Measurements from ENCODE around the gene REM1. TPM values are rescaled to one million over a fixed set of nuclear protein-coding genes. Genes with fewer than 3 reads are reported as not detected.
A peak's percentile ranks its signal among the peaks of the same experiment; 100 is the strongest.

The REM1 gene
- total and polyA plus RNA-seq, 2 of the 13 experiments (the other 11 are each of a cell fraction or from before 2014, with no cell fraction given): not detected

GRCh38 chr20:31514154-31515071, 39.3 kb downstream of the REM1 start, which contains the start of gene HM13 (continued):
- peak; percentile 81 for TF ChIP-seq MLXIP (CRISPR knock-in tag; IDR thresholded peaks at IDR 0.05; ENCODE audit: borderline replicate concordance)
- TF ChIP-seq HIVEP1 (CRISPR knock-in tag; IDR thresholded peaks at IDR 0.05): peak; percentile 77
- peak; percentile 92; the same call in 1 of the 2 replicates for TF ChIP-seq PAWR (CRISPR knock-in tag; IDR thresholded peaks at IDR 0.05; ENCODE audit: borderline replicate concordance)
- no peak for TF ChIP-seq IRF1 (CRISPR knock-in tag; IDR thresholded peaks at IDR 0.05; ENCODE audit: low read depth)
- 0 out of 2 replicates have a peak, but pooled peaks have one; percentile 65 for TF ChIP-seq ZBTB49 (CRISPR knock-in tag; IDR thresholded peaks at IDR 0.05; ENCODE audit: borderline replicate concordance)
- TF ChIP-seq ZNF574 (CRISPR knock-in tag; IDR thresholded peaks at IDR 0.05): peak; percentile 93
- TF ChIP-seq CCDC6 (CRISPR knock-in tag; IDR thresholded peaks at IDR 0.05): peak; percentile 99
- 0 out of 2 replicates have a peak, but pooled peaks have one; percentile 41 for TF ChIP-seq ZNF577 (CRISPR knock-in tag; IDR thresholded peaks at IDR 0.05; ENCODE audit: borderline replicate concordance, low read depth)
- TF ChIP-seq ZNF780A (CRISPR knock-in tag; IDR thresholded peaks at IDR 0.05): no peak
- TF ChIP-seq CENPBD1 (CRISPR knock-in tag; IDR thresholded peaks at IDR 0.05; ENCODE audit: borderline replicate concordance, low read depth): no peak; the same call in 1 of the 2 replicates
- TF ChIP-seq JARID2 (CRISPR knock-in tag; IDR thresholded peaks at IDR 0.05; ENCODE audit: insufficient replicate concordance): no peak
- no peak for TF ChIP-seq NR3C1 (CRISPR knock-in tag; IDR thresholded peaks at IDR 0.05)
- 0 out of 2 replicates have a peak, but pooled peaks have one; percentile 27 for TF ChIP-seq MLX (CRISPR knock-in tag; IDR thresholded peaks at IDR 0.05)
- TF ChIP-seq ZBTB3 (CRISPR knock-in tag; IDR thresholded peaks at IDR 0.05; ENCODE audit: borderline replicate concordance, low read depth): peak; percentile 73; the same call in 1 of the 2 replicates
- TF ChIP-seq AGO2 (optimal IDR thresholded peaks at IDR 0.05; ENCODE audit: low read depth, low read length): peak; percentile 90
- TF ChIP-seq ZNF563 (CRISPR knock-in tag; IDR thresholded peaks at IDR 0.05): peak; percentile 96
- peak; percentile 100 for TF ChIP-seq PHF8 (CRISPR knock-in tag; IDR thresholded peaks at IDR 0.05)

Measured in HepG2 (cell line).